GM12878 (cell line): ENCODE results near the gene HHIPL1. TPM values are rescaled to one million over a fixed set of nuclear protein-coding genes. Genes with fewer than 3 reads are reported as not detected.

Source experiments
- ATAC-seq: fragments of 200-7000 bp; cut with Tn5 transposase; 3 replicates; pipeline ENCODE4 v1.9.1; 2020; ENCODE audit warnings: mild to moderate bottlenecking, moderate library complexity
- BruUV-seq: library from RNA; stranded (reverse); fragments of 400-500 nt; replicated peaks from 2 replicates; lab custom pipeline; 2021; lab: Mats Ljungman, UMichigan
- CTCF ChIA-PET: fragments of 300-600 bp; sonication (Branson Sonifier 250); formaldehyde crosslinking; extraction: SDS; loops from one replicate; lab custom pipeline; 2021; ENCODE audit warnings: inconsistent platforms; lab: Yijun Ruan, JAX
- POLR2A ChIA-PET: fragments of 350-600 bp; formaldehyde crosslinking; extraction: SDS; loops from one replicate; lab custom pipeline; 2021; ENCODE audit warnings: inconsistent platforms; lab: Charles Lee
- RAD21 ChIA-PET: fragments of 300-600 bp; sonication (Branson Sonifier 250); formaldehyde crosslinking; loops from one replicate; lab custom pipeline; 2023; ENCODE audit warnings: antibody characterized with exemption; ENCODE audit not compliant: unreplicated experiment; lab: Charles Lee
- SMC1A ChIA-PET: fragments of 300-600 bp; sonication (Branson Sonifier 250); formaldehyde crosslinking; loops from one replicate; lab custom pipeline; 2023; ENCODE audit not compliant: unreplicated experiment, uncharacterized antibody; lab: Charles Lee
- DNase-seq: peaks from one replicate; pipeline ENCODE4 v3.0.0-alpha.2; 2011; ENCODE audit warnings: low read depth, low spot score
- FAIRE-seq: peaks from 3 replicates; lab custom pipeline; 2011; peaks lifted over from hg19 to GRCh38; lab: Jason Lieb, UNC
- H2AFZ ChIP-seq: 2 replicates; pipeline ENCODE4 v1.6.0; 2011; ENCODE audit warnings: low read depth, low read length, control low read depth; ENCODE audit not compliant: control insufficient read depth
- H3K27ac ChIP-seq: 2 replicates; pipeline ENCODE4 v1.5.1; 2011; ENCODE audit warnings: control low read depth; ENCODE audit not compliant: control insufficient read depth, insufficient read depth
- H3K27me3 ChIP-seq, 2 experiments: replicated peaks in 1 of 2; 2 replicates each; pipeline versions ENCODE4 v1.6.0 to v1.6.1; 2011; ENCODE audit warnings: low read length in 1 of 2; ENCODE audit not compliant: control insufficient read depth in 2 of 2, insufficient read depth in 2 of 2
- H3K36me3 ChIP-seq, 2 experiments: 2 replicates each; pipeline ENCODE4 v1.5.1; 2011; ENCODE audit warnings: low read length in 1 of 2; ENCODE audit not compliant: control insufficient read depth in 2 of 2, insufficient read depth in 2 of 2
- H3K4me1 ChIP-seq: 2 replicates; pipeline ENCODE4 v1.6.1; 2011; ENCODE audit warnings: mild to moderate bottlenecking, low read length, moderate library complexity, mixed read lengths; ENCODE audit not compliant: control insufficient read depth, insufficient read depth
- H3K4me2 ChIP-seq: 2 replicates; pipeline ENCODE4 v1.6.0; 2011; ENCODE audit warnings: control low read depth; ENCODE audit not compliant: control insufficient read depth, insufficient read depth
- H3K4me3 ChIP-seq: fragments of 200-600 bp; sonication (generic); 2 replicates; pipeline ENCODE4 v1.5.1; 2016
- H3K79me2 ChIP-seq: 2 replicates; pipeline ENCODE4 v1.6.0; 2011; ENCODE audit warnings: low read length; ENCODE audit not compliant: control insufficient read depth, insufficient read depth
- H3K9ac ChIP-seq: 2 replicates; pipeline ENCODE4 v1.8.0; 2011; ENCODE audit warnings: low read length, control low read depth, mixed read lengths; ENCODE audit not compliant: control insufficient read depth, insufficient read depth
- H3K9me3 ChIP-seq: replicated peaks from 3 replicates; pipeline ENCODE4 v1.5.1; 2011; ENCODE audit warnings: mild to moderate bottlenecking, low read length; ENCODE audit not compliant: control insufficient read depth, insufficient read depth
- H4K20me1 ChIP-seq: 2 replicates; pipeline ENCODE4 v1.6.0; 2011; ENCODE audit not compliant: control insufficient read depth, insufficient read depth
- CBFB ChIP-seq: IDR thresholded peaks from 2 replicates; pipeline ENCODE4 v1.6.1; 2016; ENCODE audit warnings: antibody characterized with exemption, low read depth
- CREB1 ChIP-seq: IDR thresholded peaks from 2 replicates; pipeline ENCODE4 v1.6.1; 2012; ENCODE audit warnings: low read depth, mild to moderate bottlenecking, inconsistent platforms
- FOXK2 ChIP-seq: fragments of 450-650 bp; IDR thresholded peaks from 2 replicates; pipeline ENCODE4 v1.6.1; 2017; ENCODE audit warnings: mild to moderate bottlenecking, moderate library complexity
- NBN ChIP-seq: fragments of 450-650 bp; IDR thresholded peaks from 2 replicates; pipeline ENCODE4 v1.6.1; 2016
- SPI1 ChIP-seq: IDR thresholded peaks from 2 replicates; pipeline ENCODE4 v1.6.1; 2011; ENCODE audit warnings: low read depth, mild to moderate bottlenecking, low read length, moderate library complexity, borderline replicate concordance; ENCODE audit not compliant: insufficient read depth
- USF1 ChIP-seq: IDR thresholded peaks from 2 replicates; pipeline ENCODE4 v1.6.1; 2011; ENCODE audit warnings: borderline replicate concordance, low read depth, mild to moderate bottlenecking, moderate library complexity, mixed read lengths, low read length; ENCODE audit not compliant: insufficient read depth; ENCODE audit errors: extremely low read length
- USF2 ChIP-seq: IDR thresholded peaks from 2 replicates; pipeline ENCODE4 v1.6.1; 2011; ENCODE audit warnings: low read depth, low read length, improper control_type of control experiment, borderline replicate concordance
- WGBS: methylation state at CpG from one replicate; pipeline ENCODE4 v1.1.6; 2016; ENCODE audit warnings: low lambda C conversion rate; ENCODE audit not compliant: insufficient replicate concordance, insufficient coverage; ENCODE audit errors: missing lambda C conversion rate; 5-methylcytosine and 5-hydroxymethylcytosine counted together
- in situ Hi-C: fragments of 300-500 bp; cut with MboI; formaldehyde crosslinking; loops from 9 replicates; pipeline ENCODE4 v1.14.3; 2018; ENCODE audit warnings: mixed read lengths
- intact Hi-C: fragments of 100-400 bp; cut with micrococcal nuclease; formaldehyde crosslinking; loops from one replicate; pipeline ENCODE4 v1.14.2; 2022; ENCODE audit not compliant: unreplicated experiment
- polyA plus RNA-seq, 11 experiments: library from polyadenylated mRNA; depleted of rRNA in 4 of 11; unstranded in 6 of 11; stranded (reverse) in 5 of 11; fragments of >200 nt; fragmentation: Nextera tagmentation in 4 of 11; fragmentation: Illumina TruSeq in 1 of 11; extraction: Ambion mirVana in 4 of 11; extraction: Trizol in 1 of 11; gene quantifications; 1 replicate in 1 of 11; 2 replicates in 10 of 11; pipeline versions ENCODE4 v1.2.1 to v1.2.3, GENCODE V29; 2011 to 2016; ENCODE audit warnings: inconsistent platforms in 2 of 11, missing spikeins in 2 of 11, low read depth in 1 of 11
- total RNA-seq, 4 experiments: library from RNA; depleted of rRNA in 3 of 4; stranded (reverse); fragments of >200 nt in 3 of 4; fragmentation: Illumina TruSeq in 1 of 4; extraction: Trizol in 1 of 4; gene quantifications; 2 replicates each; pipeline versions ENCODE4 v1.2.1 to v1.2.3, GENCODE V29; 2013 to 2021

The HHIPL1 gene
- total and polyA plus RNA-seq, 10 of the 15 experiments (the other 5 are each of a cell fraction or from before 2014, with no cell fraction given), result 0.09 TPM; not detected in 9

- Histone ChIP-seq H3K9me3 (no peaks in the 10 kb centered on the region), H3K4me1 (no peaks in the 10 kb centered on the region), H3K27me3 (no peaks in the 10 kb centered on the region; a peak in 4 of 4 replicates), H2AFZ (no peak overlapping the region), H3K27ac (no peak overlapping the region), H3K79me2 (no peaks in the 10 kb centered on the region), H3K4me2 (no peak overlapping the region), H3K36me3 (no peaks in the 10 kb centered on the region), H3K9ac (no peak overlapping the region), H3K4me3 (no peak overlapping the region), H4K20me1 (no peaks in the 10 kb centered on the region)
- 40% methylated on average over 14 of the region's 18 CpGs for WGBS
- ATAC-seq (no peak), FAIRE-seq (no peak), DNase-seq (no peak)
- RAD21 ChIA-PET, result no interaction called here
- TF ChIP-seq NBN, result no peak
- no TSS peak for BruUV-seq
- intact Hi-C loops, result no loop called here
- in situ Hi-C loops, result no loop called here
- POLR2A ChIA-PET, result interaction anchor here (0.5 kb wide), 1 partner anchor 156 kb away, joined by 3 read pairs; no protein-coding TSS in a partner anchor
- CTCF ChIA-PET, result no interaction called here
- SMC1A ChIA-PET, result no interaction called here
These were observed 81.0 kb downstream of the HHIPL1 start for GRCh38 chr14:99725774-99726537.

- Histone ChIP-seq H3K79me2 (no peaks in the 10 kb centered on the region), H3K4me3 (no peak overlapping the region), H3K36me3 (no peaks in the 10 kb centered on the region), H3K4me1 (no peaks in the 10 kb centered on the region), H3K27ac (no peak overlapping the region), H2AFZ (no peak overlapping the region), H3K9ac (no peak overlapping the region), H4K20me1 (no peaks in the 10 kb centered on the region), H3K27me3 (no peaks in the 10 kb centered on the region; a peak in 4 of 4 replicates), H3K9me3 (no peaks in the 10 kb centered on the region), H3K4me2 (no peak overlapping the region)
- no TSS peak for BruUV-seq
- intact Hi-C loops (no loop called here), in situ Hi-C loops (no loop called here)
- TF ChIP-seq USF2 (no peak), CREB1 (no peak), CBFB (no peak), USF1 (no peak), SPI1 (no peak), FOXK2 (no peak)
- ChIA-PET RAD21 (no interaction called here), POLR2A (interaction anchor here (0.5 kb wide), 1 partner anchor 156 kb away, joined by 3 read pairs; no protein-coding TSS in a partner anchor), SMC1A (no interaction called here), CTCF (no interaction called here)
- DNase-seq (no peak), FAIRE-seq (no peak), ATAC-seq (no peak)
- WGBS, result 62% methylated on average over 14 of the region's 26 CpGs
These were observed 81.7 kb downstream of the HHIPL1 start for GRCh38 chr14:99726538-99727095.
